Stimulated activated CD4-positive, alpha-beta T cell treated with anti-CD3 and anti-CD28 coated beads, Interleukin-4, amount 100 ng/mL, for 1 hour (primary cell): Measurements from ENCODE around the gene TPSAB1.

Experiments
- DNase-seq: peaks from one replicate; pipeline ENCODE4 v3.0.0-alpha.2; 2020

The TPSAB1 gene

GRCh38 chr16:1211451-1212268 lies 28.8 kb upstream of the TPSAB1 start:
- no peak for DNase-seq

- DNase-seq: no peak
Measured at GRCh38 chr16:1212616-1213194, 27.8 kb upstream of the TPSAB1 start.

GRCh38 chr16:1213231-1213630 lies 27.3 kb upstream of the TPSAB1 start:
- DNase-seq: no peak

- no peak for DNase-seq
Measured at GRCh38 chr16:1213796-1214372, 26.6 kb upstream of the TPSAB1 start.

- no peak for DNase-seq
Measured at GRCh38 chr16:1214719-1215118, 25.8 kb upstream of the TPSAB1 start.

GRCh38 chr16:1215574-1216295 lies 24.8 kb upstream of the TPSAB1 start:
- no peak for DNase-seq

GRCh38 chr16:1216296-1216619 lies 24.2 kb upstream of the TPSAB1 start:
- DNase-seq: no peak

GRCh38 chr16:1216681-1217400 lies 23.7 kb upstream of the TPSAB1 start:
- no peak for DNase-seq

- DNase-seq: no peak
Measured at GRCh38 chr16:1217526-1217925, 23.0 kb upstream of the TPSAB1 start.

- no peak for DNase-seq
Measured at GRCh38 chr16:1218061-1218929, 22.2 kb upstream of the TPSAB1 start.

- DNase-seq: no peak
Measured at GRCh38 chr16:1218930-1219611, 21.4 kb upstream of the TPSAB1 start.

GRCh38 chr16:1220098-1220728 lies 20.3 kb upstream of the TPSAB1 start:
- DNase-seq: no peak

- no peak for DNase-seq
Measured at GRCh38 chr16:1220841-1221627, 19.5 kb upstream of the TPSAB1 start.

GRCh38 chr16:1221628-1222552 lies 18.6 kb upstream of the TPSAB1 start:
- no peak for DNase-seq

GRCh38 chr16:1222553-1223354 lies 17.8 kb upstream of the TPSAB1 start:
- DNase-seq: no peak

GRCh38 chr16:1223355-1224214 lies 16.9 kb upstream of the TPSAB1 start:
- DNase-seq: no peak

- no peak for DNase-seq
Measured at GRCh38 chr16:1224558-1224957, 15.9 kb upstream of the TPSAB1 start.
